ENCODE data around the gene CNTF.

GRCh38 chr11:58628446-58628845 is 6.0 kb downstream of the CNTF start:
- TF ChIP-seq GLIS3 (CRISPR knock-in tag; IDR thresholded peaks at IDR 0.05) (no peak), ESRRG (CRISPR knock-in tag; IDR thresholded peaks at IDR 0.05) (no peak), TOX (CRISPR knock-in tag; IDR thresholded peaks at IDR 0.05; ENCODE audit: borderline replicate concordance) (no peak), ZFP3 (CRISPR knock-in tag; IDR thresholded peaks at IDR 0.05) (no peak), PATZ1 (CRISPR knock-in tag; IDR thresholded peaks at IDR 0.05; ENCODE audit: borderline replicate concordance) (no peak), ZFP30 (CRISPR knock-in tag; IDR thresholded peaks at IDR 0.05) (no peak), SNAI2 (CRISPR knock-in tag; IDR thresholded peaks at IDR 0.05) (no peak), PPARA (CRISPR knock-in tag; IDR thresholded peaks at IDR 0.05; ENCODE audit: borderline replicate concordance) (no peak), TSHZ2 (CRISPR knock-in tag; IDR thresholded peaks at IDR 0.05) (no peak), POU6F1 (CRISPR knock-in tag; IDR thresholded peaks at IDR 0.05; ENCODE audit: borderline replicate concordance, low read depth) (no peak), ZC3H10 (CRISPR knock-in tag; IDR thresholded peaks at IDR 0.05) (no peak)
